ENCODE results near the gene SKP1.
A peak's percentile ranks its signal among the peaks of the same experiment; 100 is the strongest.

Gene SKP1

DNA sequence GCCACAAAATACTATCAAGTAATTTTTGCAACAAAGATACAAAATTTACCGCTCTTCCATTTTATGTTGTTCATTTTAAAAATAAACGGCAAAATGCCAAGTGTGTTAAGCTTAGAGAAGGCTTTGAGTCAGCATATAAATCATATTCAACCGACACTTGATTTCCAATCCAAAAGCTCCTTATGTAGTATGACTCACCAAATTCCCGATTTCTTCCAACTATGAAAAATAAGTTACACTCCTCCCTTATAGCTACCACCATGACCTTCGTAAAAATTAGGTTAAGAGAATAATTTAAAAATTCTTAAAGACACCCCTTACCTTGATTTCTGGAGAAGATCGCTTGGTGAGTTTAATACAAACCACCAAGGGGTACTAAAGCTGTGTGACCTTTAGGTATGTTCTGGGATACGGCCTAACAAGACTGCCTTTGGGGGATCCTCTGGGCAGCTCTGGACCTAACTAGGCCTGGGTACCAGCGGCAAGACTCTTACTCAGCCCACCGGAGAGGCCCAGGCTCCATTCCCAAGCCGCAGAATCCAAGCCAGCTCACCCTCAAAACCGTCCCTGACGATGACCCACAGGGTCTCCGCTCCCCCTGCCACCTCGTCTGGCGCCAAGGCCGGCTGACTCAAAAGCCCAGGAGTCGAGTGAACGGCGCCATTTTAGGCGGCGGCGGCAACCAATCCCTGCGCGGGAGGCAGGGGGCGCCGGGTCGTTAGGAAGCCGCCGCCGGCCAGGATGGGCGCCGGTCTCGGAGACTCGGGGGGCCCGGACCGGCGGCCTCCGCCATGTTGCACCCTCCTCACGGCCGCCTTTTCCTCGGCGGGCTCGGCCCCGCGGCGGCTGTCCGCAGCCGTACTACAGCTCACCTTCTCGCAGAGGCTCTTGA, 48.4 kb upstream of the SKP1 start (continued):
- TF ChIP-seq, protein P1, sequence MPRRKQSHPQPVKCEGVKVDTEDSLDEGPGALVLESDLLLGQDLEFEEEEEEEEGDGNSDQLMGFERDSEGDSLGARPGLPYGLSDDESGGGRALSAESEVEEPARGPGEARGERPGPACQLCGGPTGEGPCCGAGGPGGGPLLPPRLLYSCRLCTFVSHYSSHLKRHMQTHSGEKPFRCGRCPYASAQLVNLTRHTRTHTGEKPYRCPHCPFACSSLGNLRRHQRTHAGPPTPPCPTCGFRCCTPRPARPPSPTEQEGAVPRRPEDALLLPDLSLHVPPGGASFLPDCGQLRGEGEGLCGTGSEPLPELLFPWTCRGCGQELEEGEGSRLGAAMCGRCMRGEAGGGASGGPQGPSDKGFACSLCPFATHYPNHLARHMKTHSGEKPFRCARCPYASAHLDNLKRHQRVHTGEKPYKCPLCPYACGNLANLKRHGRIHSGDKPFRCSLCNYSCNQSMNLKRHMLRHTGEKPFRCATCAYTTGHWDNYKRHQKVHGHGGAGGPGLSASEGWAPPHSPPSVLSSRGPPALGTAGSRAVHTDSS (tag by site-specific recombination; IDR thresholded peaks at IDR 0.05), result no peak
- TF ChIP-seq, protein P2, sequence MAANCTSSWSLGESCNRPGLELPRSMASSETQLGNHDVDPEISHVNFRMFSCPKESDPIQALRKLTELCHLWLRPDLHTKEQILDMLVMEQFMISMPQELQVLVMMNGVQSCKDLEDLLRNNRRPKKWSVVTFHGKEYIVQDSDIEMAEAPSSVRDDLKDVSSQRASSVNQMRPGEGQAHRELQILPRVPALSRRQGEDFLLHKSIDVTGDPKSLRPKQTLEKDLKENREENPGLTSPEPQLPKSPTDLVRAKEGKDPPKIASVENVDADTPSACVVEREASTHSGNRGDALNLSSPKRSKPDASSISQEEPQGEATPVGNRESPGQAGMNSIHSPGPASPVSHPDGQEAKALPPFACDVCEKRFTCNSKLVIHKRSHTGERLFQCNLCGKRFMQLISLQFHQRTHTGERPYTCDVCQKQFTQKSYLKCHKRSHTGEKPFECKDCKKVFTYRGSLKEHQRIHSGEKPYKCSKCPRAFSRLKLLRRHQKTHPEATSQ (tag by site-specific recombination; IDR thresholded peaks at IDR 0.05), result no peak
- TF ChIP-seq ZNF433 (tag by site-specific recombination; IDR thresholded peaks at IDR 0.05; ENCODE audit: low read depth) (no peak), KLF8 (tag by site-specific recombination; IDR thresholded peaks at IDR 0.05) (no peak), ZNF623 (tag by site-specific recombination; IDR thresholded peaks at IDR 0.05) (no peak), ZNF354C (tag by site-specific recombination; IDR thresholded peaks at IDR 0.05; ENCODE audit: borderline replicate concordance, low read depth) (no peak), ZSCAN23 (tag by site-specific recombination; IDR thresholded peaks at IDR 0.05) (no peak), ZNF529 (tag by site-specific recombination; IDR thresholded peaks at IDR 0.05; ENCODE audit: insufficient replicate concordance) (no peak), SALL2 (tag by site-specific recombination; IDR thresholded peaks at IDR 0.05; ENCODE audit: borderline replicate concordance) (no peak), ZNF521 (tag by site-specific recombination; IDR thresholded peaks at IDR 0.05) (no peak), SETDB1 (IDR thresholded peaks at IDR 0.05; ENCODE audit: insufficient read length, low read length) (no peak), ZNF404 (tag by site-specific recombination; IDR thresholded peaks at IDR 0.05) (no peak), ZNF292 (tag by site-specific recombination; IDR thresholded peaks at IDR 0.05; ENCODE audit: borderline replicate concordance, low read depth) (no peak), ZBTB8A (tag by site-specific recombination; IDR thresholded peaks at IDR 0.05) (no peak), MYNN (tag by site-specific recombination; IDR thresholded peaks at IDR 0.05; ENCODE audit: borderline replicate concordance) (peak; percentile 47; the same call in 1 of the 2 replicates), KLF16 (tag by site-specific recombination; IDR thresholded peaks at IDR 0.05) (peak; percentile 57; the same call in 1 of the 2 replicates), ZXDB (tag by site-specific recombination; IDR thresholded peaks at IDR 0.05) (peak; percentile 44), ZNF610 (tag by site-specific recombination; IDR thresholded peaks at IDR 0.05; ENCODE audit: borderline replicate concordance) (no peak)
- TF ChIP-seq, protein P3, sequence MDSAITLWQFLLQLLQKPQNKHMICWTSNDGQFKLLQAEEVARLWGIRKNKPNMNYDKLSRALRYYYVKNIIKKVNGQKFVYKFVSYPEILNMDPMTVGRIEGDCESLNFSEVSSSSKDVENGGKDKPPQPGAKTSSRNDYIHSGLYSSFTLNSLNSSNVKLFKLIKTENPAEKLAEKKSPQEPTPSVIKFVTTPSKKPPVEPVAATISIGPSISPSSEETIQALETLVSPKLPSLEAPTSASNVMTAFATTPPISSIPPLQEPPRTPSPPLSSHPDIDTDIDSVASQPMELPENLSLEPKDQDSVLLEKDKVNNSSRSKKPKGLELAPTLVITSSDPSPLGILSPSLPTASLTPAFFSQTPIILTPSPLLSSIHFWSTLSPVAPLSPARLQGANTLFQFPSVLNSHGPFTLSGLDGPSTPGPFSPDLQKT (IDR thresholded peaks at IDR 0.05; ENCODE audit: borderline replicate concordance, low read depth, low read length), result no peak
- TF ChIP-seq, protein P4, sequence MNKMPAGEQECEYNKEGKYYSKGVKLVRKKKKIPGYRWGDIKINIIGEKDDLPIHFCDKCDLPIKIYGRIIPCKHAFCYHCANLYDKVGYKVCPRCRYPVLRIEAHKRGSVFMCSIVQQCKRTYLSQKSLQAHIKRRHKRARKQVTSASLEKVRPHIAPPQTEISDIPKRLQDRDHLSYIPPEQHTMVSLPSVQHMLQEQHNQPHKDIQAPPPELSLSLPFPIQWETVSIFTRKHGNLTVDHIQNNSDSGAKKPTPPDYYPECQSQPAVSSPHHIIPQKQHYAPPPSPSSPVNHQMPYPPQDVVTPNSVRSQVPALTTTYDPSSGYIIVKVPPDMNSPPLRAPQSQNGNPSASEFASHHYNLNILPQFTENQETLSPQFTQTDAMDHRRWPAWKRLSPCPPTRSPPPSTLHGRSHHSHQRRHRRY (tag by site-specific recombination; IDR thresholded peaks at IDR 0.05), result no peak
- TF ChIP-seq, protein P5, sequence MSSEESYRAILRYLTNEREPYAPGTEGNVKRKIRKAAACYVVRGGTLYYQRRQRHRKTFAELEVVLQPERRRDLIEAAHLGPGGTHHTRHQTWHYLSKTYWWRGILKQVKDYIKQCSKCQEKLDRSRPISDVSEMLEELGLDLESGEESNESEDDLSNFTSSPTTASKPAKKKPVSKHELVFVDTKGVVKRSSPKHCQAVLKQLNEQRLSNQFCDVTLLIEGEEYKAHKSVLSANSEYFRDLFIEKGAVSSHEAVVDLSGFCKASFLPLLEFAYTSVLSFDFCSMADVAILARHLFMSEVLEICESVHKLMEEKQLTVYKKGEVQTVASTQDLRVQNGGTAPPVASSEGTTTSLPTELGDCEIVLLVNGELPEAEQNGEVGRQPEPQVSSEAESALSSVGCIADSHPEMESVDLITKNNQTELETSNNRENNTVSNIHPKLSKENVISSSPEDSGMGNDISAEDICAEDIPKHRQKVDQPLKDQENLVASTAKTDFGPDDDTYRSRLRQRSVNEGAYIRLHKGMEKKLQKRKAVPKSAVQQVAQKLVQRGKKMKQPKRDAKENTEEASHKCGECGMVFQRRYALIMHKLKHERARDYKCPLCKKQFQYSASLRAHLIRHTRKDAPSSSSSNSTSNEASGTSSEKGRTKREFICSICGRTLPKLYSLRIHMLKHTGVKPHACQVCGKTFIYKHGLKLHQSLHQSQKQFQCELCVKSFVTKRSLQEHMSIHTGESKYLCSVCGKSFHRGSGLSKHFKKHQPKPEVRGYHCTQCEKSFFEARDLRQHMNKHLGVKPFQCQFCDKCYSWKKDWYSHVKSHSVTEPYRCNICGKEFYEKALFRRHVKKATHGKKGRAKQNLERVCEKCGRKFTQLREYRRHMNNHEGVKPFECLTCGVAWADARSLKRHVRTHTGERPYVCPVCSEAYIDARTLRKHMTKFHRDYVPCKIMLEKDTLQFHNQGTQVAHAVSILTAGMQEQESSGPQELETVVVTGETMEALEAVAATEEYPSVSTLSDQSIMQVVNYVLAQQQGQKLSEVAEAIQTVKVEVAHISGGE (tag by site-specific recombination; conservative IDR thresholded peaks at IDR 0.05; ENCODE audit: low read depth), result peak; percentile 16; the same call in 1 of the 2 replicates
- TF ChIP-seq, protein P6, sequence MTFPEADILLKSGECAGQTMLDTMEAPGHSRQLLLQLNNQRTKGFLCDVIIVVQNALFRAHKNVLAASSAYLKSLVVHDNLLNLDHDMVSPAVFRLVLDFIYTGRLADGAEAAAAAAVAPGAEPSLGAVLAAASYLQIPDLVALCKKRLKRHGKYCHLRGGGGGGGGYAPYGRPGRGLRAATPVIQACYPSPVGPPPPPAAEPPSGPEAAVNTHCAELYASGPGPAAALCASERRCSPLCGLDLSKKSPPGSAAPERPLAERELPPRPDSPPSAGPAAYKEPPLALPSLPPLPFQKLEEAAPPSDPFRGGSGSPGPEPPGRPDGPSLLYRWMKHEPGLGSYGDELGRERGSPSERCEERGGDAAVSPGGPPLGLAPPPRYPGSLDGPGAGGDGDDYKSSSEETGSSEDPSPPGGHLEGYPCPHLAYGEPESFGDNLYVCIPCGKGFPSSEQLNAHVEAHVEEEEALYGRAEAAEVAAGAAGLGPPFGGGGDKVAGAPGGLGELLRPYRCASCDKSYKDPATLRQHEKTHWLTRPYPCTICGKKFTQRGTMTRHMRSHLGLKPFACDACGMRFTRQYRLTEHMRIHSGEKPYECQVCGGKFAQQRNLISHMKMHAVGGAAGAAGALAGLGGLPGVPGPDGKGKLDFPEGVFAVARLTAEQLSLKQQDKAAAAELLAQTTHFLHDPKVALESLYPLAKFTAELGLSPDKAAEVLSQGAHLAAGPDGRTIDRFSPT (tag by site-specific recombination; IDR thresholded peaks at IDR 0.05), result 0 out of 2 replicates have a peak, but pooled peaks have one; percentile 20
- TF ChIP-seq, protein P7, sequence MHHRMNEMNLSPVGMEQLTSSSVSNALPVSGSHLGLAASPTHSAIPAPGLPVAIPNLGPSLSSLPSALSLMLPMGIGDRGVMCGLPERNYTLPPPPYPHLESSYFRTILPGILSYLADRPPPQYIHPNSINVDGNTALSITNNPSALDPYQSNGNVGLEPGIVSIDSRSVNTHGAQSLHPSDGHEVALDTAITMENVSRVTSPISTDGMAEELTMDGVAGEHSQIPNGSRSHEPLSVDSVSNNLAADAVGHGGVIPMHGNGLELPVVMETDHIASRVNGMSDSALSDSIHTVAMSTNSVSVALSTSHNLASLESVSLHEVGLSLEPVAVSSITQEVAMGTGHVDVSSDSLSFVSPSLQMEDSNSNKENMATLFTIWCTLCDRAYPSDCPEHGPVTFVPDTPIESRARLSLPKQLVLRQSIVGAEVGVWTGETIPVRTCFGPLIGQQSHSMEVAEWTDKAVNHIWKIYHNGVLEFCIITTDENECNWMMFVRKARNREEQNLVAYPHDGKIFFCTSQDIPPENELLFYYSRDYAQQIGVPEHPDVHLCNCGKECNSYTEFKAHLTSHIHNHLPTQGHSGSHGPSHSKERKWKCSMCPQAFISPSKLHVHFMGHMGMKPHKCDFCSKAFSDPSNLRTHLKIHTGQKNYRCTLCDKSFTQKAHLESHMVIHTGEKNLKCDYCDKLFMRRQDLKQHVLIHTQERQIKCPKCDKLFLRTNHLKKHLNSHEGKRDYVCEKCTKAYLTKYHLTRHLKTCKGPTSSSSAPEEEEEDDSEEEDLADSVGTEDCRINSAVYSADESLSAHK (tag by site-specific recombination; IDR thresholded peaks at IDR 0.05), result no peak

Measured in HEK293 (cell line).